SK-N-SH (cell line): Measurements from ENCODE around the gene ZNF664. TPM values are rescaled to one million over a fixed set of nuclear protein-coding genes. Genes with fewer than 3 reads are reported as not detected.

Source experiments
- CTCF ChIA-PET: fragments of 300-600, 350-600 bp; formaldehyde crosslinking; extraction: SDS; loops from one replicate; lab custom pipeline; 2021; lab: Yijun Ruan, JAX
- POLR2A ChIA-PET: fragments of 350-600 bp; sonication (Branson Sonifier 250); formaldehyde crosslinking; extraction: SDS; loops from one replicate; lab custom pipeline; 2020; ENCODE audit warnings: antibody characterized with exemption, inconsistent platforms; lab: Yijun Ruan, JAX
- DNase-seq: peaks from one replicate; pipeline ENCODE4 v3.0.0; 2012
- H2AFZ ChIP-seq: fragments of 200-600 bp; sonication (generic); 2 replicates; pipeline ENCODE4 v1.8.1; 2016; ENCODE audit warnings: antibody characterized with exemption, mild to moderate bottlenecking, low read depth
- H3F3A ChIP-seq: fragments of 200-600 bp; sonication (generic); replicated peaks from 2 replicates; pipeline ENCODE3; 2016; ENCODE audit warnings: antibody characterized with exemption, mild to moderate bottlenecking; ENCODE audit not compliant: insufficient read depth
- H3K27ac ChIP-seq, 2 experiments: fragments of 200-500 bp in 1 of 2; fragments of 200-600 bp in 1 of 2; sonication (Bioruptor generic) in 1 of 2; sonication (generic), shearing (Covaris generic) in 1 of 2; 2 replicates each; pipeline versions ENCODE4 v1.5.1 to v1.6.1; 2014 to 2016; ENCODE audit warnings: low read depth in 2 of 2, inconsistent platforms in 1 of 2, low read length in 1 of 2, mild to moderate bottlenecking in 1 of 2, mixed read lengths in 1 of 2
- H3K27me3 ChIP-seq: fragments of 200-600 bp; sonication (generic), shearing (Covaris generic); 2 replicates; pipeline ENCODE4 v1.6.1; 2016; ENCODE audit warnings: mixed run types; ENCODE audit not compliant: insufficient read depth
- H3K36me3 ChIP-seq, 2 experiments: fragments of 200-500 bp in 1 of 2; fragments of 200-600 bp in 1 of 2; sonication (Bioruptor generic) in 1 of 2; sonication (generic) in 1 of 2; replicated peaks in 1 of 2; 2 replicates each; pipeline versions ENCODE3 to v1.5.1; 2014 to 2016; ENCODE audit warnings: low read length in 1 of 2, mild to moderate bottlenecking in 1 of 2; ENCODE audit not compliant: insufficient read depth in 2 of 2, control insufficient read depth in 1 of 2
- H3K4me1 ChIP-seq, 2 experiments: fragments of 200-500 bp in 1 of 2; fragments of 200-600 bp in 1 of 2; sonication (Bioruptor generic) in 1 of 2; sonication (generic), shearing (Covaris generic) in 1 of 2; 2 replicates each; pipeline versions ENCODE4 v1.5.1 to v1.6.1; 2014 to 2016; ENCODE audit warnings: low read depth in 1 of 2, low read length in 1 of 2, mixed run types in 1 of 2; ENCODE audit not compliant: insufficient read depth in 2 of 2, control insufficient read depth in 1 of 2
- H3K4me2 ChIP-seq: fragments of 200-600 bp; sonication (generic), shearing (Covaris generic); 2 replicates; pipeline ENCODE4 v1.6.1; 2017; ENCODE audit warnings: mixed run types
- H3K4me3 ChIP-seq, 2 experiments: fragments of 200-500 bp in 1 of 2; fragments of 200-600 bp in 1 of 2; sonication (Bioruptor generic) in 1 of 2; sonication (generic), shearing (Covaris generic) in 1 of 2; 2 replicates each; pipeline versions ENCODE4 v1.5.1 to v1.8.1; 2014 to 2016; ENCODE audit warnings: low read depth in 2 of 2, inconsistent platforms in 1 of 2, low read length in 1 of 2, mild to moderate bottlenecking in 1 of 2, mixed read lengths in 1 of 2, moderate library complexity in 1 of 2
- H3K79me2 ChIP-seq: fragments of 200-600 bp; sonication (generic); 2 replicates; pipeline ENCODE4 v1.8.1; 2017; ENCODE audit warnings: mild to moderate bottlenecking; ENCODE audit not compliant: insufficient read depth
- H3K9ac ChIP-seq: fragments of 200-600 bp; sonication (generic); 2 replicates; pipeline ENCODE4 v1.6.1; 2017; ENCODE audit warnings: mixed run types
- H3K9me2 ChIP-seq: fragments of 200-600 bp; sonication (generic); 2 replicates; pipeline ENCODE4 v1.6.1; 2017; ENCODE audit warnings: mixed run types
- H3K9me3 ChIP-seq: fragments of 200-600 bp; sonication (generic); 2 replicates; pipeline ENCODE4 v1.6.1; 2017; ENCODE audit warnings: mixed run types, mild to moderate bottlenecking, moderate library complexity
- H4K20me1 ChIP-seq: fragments of 200-600 bp; sonication (generic); 2 replicates; pipeline ENCODE4 v1.6.1; 2017; ENCODE audit warnings: mild to moderate bottlenecking, mixed run types; ENCODE audit not compliant: insufficient read depth
- EP300 ChIP-seq, 2 experiments: IDR thresholded peaks; 2 replicates each; pipeline versions ENCODE4 v1.4.0 to v1.6.1; 2012; ENCODE audit warnings: borderline replicate concordance in 1 of 2, low read depth in 1 of 2, low read length in 1 of 2
- GATA2 ChIP-seq: sonication (generic); formaldehyde crosslinking; IDR thresholded peaks from 2 replicates; pipeline ENCODE4 v1.5.0; 2020; ENCODE audit warnings: mild to moderate bottlenecking, missing genetic modification reagents
- JUND ChIP-seq: IDR thresholded peaks from 2 replicates; pipeline ENCODE4 v1.4.0; 2012
- MAX ChIP-seq: IDR thresholded peaks from 2 replicates; pipeline ENCODE4 v1.4.0; 2012; ENCODE audit warnings: low read depth
- MXI1 ChIP-seq: IDR thresholded peaks from 2 replicates; pipeline ENCODE4 v1.6.1; 2012; ENCODE audit warnings: mild to moderate bottlenecking, low read depth, low read length, improper control_type of control experiment
- NFIC ChIP-seq: IDR thresholded peaks from 2 replicates; pipeline ENCODE4 v1.4.0; 2012; ENCODE audit warnings: borderline replicate concordance
- POLR2AphosphoS5 ChIP-seq: IDR thresholded peaks from 2 replicates; pipeline ENCODE4 v1.6.1; 2012; ENCODE audit warnings: low read depth, low read length
- RCOR1 ChIP-seq: fragments of 150-350 bp; IDR thresholded peaks from 2 replicates; pipeline ENCODE4 v1.6.1; 2017; ENCODE audit warnings: antibody characterized with exemption, low read length
- REST ChIP-seq: IDR thresholded peaks from 2 replicates; pipeline ENCODE4 v1.6.1; 2012; ENCODE audit warnings: mild to moderate bottlenecking, low read depth, low read length, moderate library complexity
- SIN3A ChIP-seq: IDR thresholded peaks from 2 replicates; pipeline ENCODE4 v1.6.1; 2012; ENCODE audit warnings: low read depth, mild to moderate bottlenecking, low read length, moderate library complexity, borderline replicate concordance
- TEAD4 ChIP-seq: IDR thresholded peaks from 2 replicates; pipeline ENCODE4 v1.4.0; 2012; ENCODE audit warnings: mild to moderate bottlenecking, borderline replicate concordance; ENCODE audit not compliant: insufficient read depth
- USF1 ChIP-seq: IDR thresholded peaks from 2 replicates; pipeline ENCODE4 v1.4.0; 2012; ENCODE audit warnings: low read depth, borderline replicate concordance
- YY1 ChIP-seq: IDR thresholded peaks from 2 replicates; pipeline ENCODE4 v1.4.0; 2012; ENCODE audit warnings: low read depth, mild to moderate bottlenecking
- WGBS: methylation state at CpG from one replicate; pipeline ENCODE4 v1.1.6; 2017; ENCODE audit warnings: low lambda C conversion rate; 5-methylcytosine and 5-hydroxymethylcytosine counted together
- polyA plus RNA-seq, 3 experiments: library from polyadenylated mRNA; depleted of rRNA; stranded (reverse); fragments of >200 nt; gene quantifications; 2 replicates each; pipeline ENCODE4 v1.2.3, GENCODE V29; 2012

Gene ZNF664
- polyA plus RNA-seq, 1 of the 3 experiments (the other 2 are of a cell fraction), result 34.9 TPM

- no peak for TF ChIP-seq USF1
- no peak for TF ChIP-seq MXI1
- TF ChIP-seq POLR2AphosphoS5, result no peak
- TF ChIP-seq GATA2 (CRISPR knock-in tag), result no peak
- TF ChIP-seq REST, result no peak
Measured at GRCh38 chr12:123989753-123990152, 16.7 kb downstream of the ZNF664 start (continued).

- peaks cover 8 to 15% of the 10 kb centered on the region in 2 experiments; a peak in 2 of 4 replicates for H3K4me1 ChIP-seq
- no peaks in the 10 kb centered on the region for H3F3A ChIP-seq
- H3K27me3 ChIP-seq, result no peaks in the 10 kb centered on the region
- H3K4me3 ChIP-seq, result no peak overlapping the region
- H3K9ac ChIP-seq, result no peak overlapping the region
- 95% methylated on average over 4 of the region's 4 CpGs for WGBS
- no peaks in the 10 kb centered on the region for H3K9me3 ChIP-seq
- CTCF ChIA-PET, result interaction anchor here (0.8 to 2.9 kb wide), 2 partner anchors 7 to 9 kb away, joined by 3 to 10 read pairs; no protein-coding TSS in a partner anchor
- no peak overlapping the region for H3K27ac ChIP-seq
- no peak for DNase-seq
- POLR2A ChIA-PET, result no interaction called here
- peaks cover 28% of the 10 kb centered on the region for H3K79me2 ChIP-seq
- H4K20me1 ChIP-seq, result peaks cover 10% of the 10 kb centered on the region; the same call in 1 of the 2 replicates
- H3K4me2 ChIP-seq, result no peak overlapping the region
- H2AFZ ChIP-seq, result no peak overlapping the region
- no peaks in the 10 kb centered on the region for H3K9me2 ChIP-seq
- no peak for TF ChIP-seq MAX
- no peak for TF ChIP-seq JUND
- no peak for TF ChIP-seq EP300 (IDR thresholded peaks at IDR 0.05; ENCODE audit: borderline replicate concordance in 1 of 2, low read depth in 1 of 2, low read length in 1 of 2)
- no peak for TF ChIP-seq NFIC
- no peak for TF ChIP-seq RCOR1
- no peak for TF ChIP-seq SIN3A
- TF ChIP-seq TEAD4, result no peak
- TF ChIP-seq YY1, result no peak
- peaks cover 31 to 83% of the 10 kb centered on the region in 2 experiments for H3K36me3 ChIP-seq
Measured at GRCh38 chr12:123990511-123990910, 17.5 kb downstream of the ZNF664 start.
